CD4-positive, alpha-beta T cell (primary cell): ENCODE results near the gene FAM229B. TPM values are rescaled to one million over a fixed set of nuclear protein-coding genes. Genes with fewer than 3 reads are reported as not detected.

Experiments used
- ATAC-seq: fragments of 200-7000 bp; cut with Tn5 transposase; one replicate; pipeline ENCODE4 v1.10.0; 2022; ENCODE audit warnings: mild to moderate bottlenecking; ENCODE audit not compliant: poor library complexity
- CTCF ChIA-PET: fragments of 350-600 bp; sonication (Branson Sonifier 250); formaldehyde crosslinking; loops from one replicate; lab custom pipeline; 2021; ENCODE audit warnings: antibody characterized with exemption, inconsistent platforms; lab: Charles Lee
- POLR2A ChIA-PET: fragments of 350-600 bp; sonication (Branson Sonifier 250); formaldehyde crosslinking; loops from one replicate; lab custom pipeline; 2021; ENCODE audit warnings: antibody characterized with exemption, inconsistent platforms; lab: Charles Lee
- DNase-seq, 14 experiments: peaks; one replicate each; pipeline ENCODE4 v3.0.0-alpha.2; 2013 to 2020; ENCODE audit warnings: mixed read lengths in 2 of 14
- H3K27ac ChIP-seq, 2 donors: one replicate each; pipeline versions ENCODE4 v1.5.1 to v1.7.0; 2013; ENCODE audit warnings: low read length in 2 of 2, low read depth in 1 of 2, mild to moderate bottlenecking in 1 of 2
- H3K27me3 ChIP-seq, 2 experiments: 1 replicate in 1 of 2; 2 replicates in 1 of 2; pipeline versions ENCODE4 v1.6.1 to v1.7.0; 2013; ENCODE audit warnings: low read length in 2 of 2, control low read depth in 1 of 2, mild to moderate bottlenecking in 1 of 2, moderate library complexity in 1 of 2; ENCODE audit not compliant: insufficient read depth in 2 of 2, control insufficient read depth in 1 of 2
- H3K36me3 ChIP-seq: one replicate; pipeline ENCODE4 v1.6.1; 2013; ENCODE audit warnings: low read length, control low read depth; ENCODE audit not compliant: insufficient read depth
- H3K4me1 ChIP-seq: one replicate; pipeline ENCODE4 v1.6.1; 2013; ENCODE audit warnings: low read length, control low read depth; ENCODE audit not compliant: insufficient read depth
- H3K4me3 ChIP-seq: one replicate; pipeline ENCODE4 v1.5.1; 2013; ENCODE audit warnings: mild to moderate bottlenecking, low read length, moderate library complexity
- H3K9me3 ChIP-seq, 2 experiments: 1 replicate in 1 of 2; 2 replicates in 1 of 2; pipeline versions ENCODE4 v1.6.1 to v1.7.0; 2013; ENCODE audit warnings: low read length in 2 of 2, mild to moderate bottlenecking in 2 of 2, control low read depth in 1 of 2, moderate library complexity in 1 of 2; ENCODE audit not compliant: control insufficient read depth in 1 of 2, insufficient read depth in 1 of 2
- H3K27ac Mint-ChIP-seq: one replicate; pipeline ENCODE4 v1.8.0; 2020; ENCODE audit warnings: mixed read lengths
- H3K27me3 Mint-ChIP-seq: one replicate; pipeline ENCODE4 v1.8.0; 2021; ENCODE audit warnings: mixed read lengths
- H3K36me3 Mint-ChIP-seq: one replicate; pipeline ENCODE4 v1.8.0; 2021; ENCODE audit warnings: low read depth, mixed read lengths
- H3K4me1 Mint-ChIP-seq: one replicate; pipeline ENCODE4 v1.8.0; 2021; ENCODE audit warnings: low read depth, mixed read lengths
- H3K4me3 Mint-ChIP-seq: one replicate; pipeline ENCODE4 v1.8.0; 2020; ENCODE audit warnings: mild to moderate bottlenecking, mixed read lengths
- H3K9me3 Mint-ChIP-seq: one replicate; pipeline ENCODE4 v1.8.0; 2020; ENCODE audit warnings: mixed read lengths
- CTCF ChIP-seq: fragments of 200-600 bp; IDR thresholded peaks from one replicate; pipeline ENCODE4 v1.8.0; 2022; ENCODE audit warnings: antibody characterized with exemption, mild to moderate bottlenecking
- intact Hi-C, 2 experiments: fragments of 100-400 bp; cut with DNase I in 1 of 2; cut with micrococcal nuclease in 1 of 2; formaldehyde crosslinking; loops; one replicate each; pipeline versions ENCODE4 v1.15.1 to v1.9.0; 2023 to 2025; cut with DNase I, micrococcal nuclease
- total RNA-seq, 174 experiments: library from RNA in 2 of 174; stranded (reverse) in 2 of 174; gene quantifications; one replicate each; pipeline ENCODE4 v1.2.3 and lab custom pipeline; 2021 to 2026

FAM229B gene
- total RNA-seq, 2 experiments from 2014 or later: 3.6 to 4.4 TPM

DNA sequence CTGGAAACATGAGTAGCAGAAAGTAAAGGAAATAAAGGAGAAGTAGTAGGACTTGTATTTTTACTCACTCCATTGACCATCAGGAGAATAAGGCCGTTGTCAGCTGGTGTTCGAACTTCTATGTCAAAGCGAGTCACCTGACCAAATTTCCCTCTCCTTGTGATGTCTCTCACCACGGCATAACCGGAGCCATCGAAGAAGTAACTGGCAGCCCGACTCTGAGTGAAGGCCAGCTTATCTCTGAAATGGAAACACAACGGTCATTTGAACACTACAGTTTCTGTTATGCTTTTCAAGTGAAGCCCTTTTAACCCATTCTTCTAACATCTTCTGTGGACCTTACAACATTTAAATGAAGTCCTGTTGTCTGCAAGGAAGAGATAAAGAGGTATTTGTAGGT, 51.7 kb downstream of the FAM229B start:
- no peaks in the 10 kb centered on the region for H3K4me1 Mint-ChIP-seq
- H3K27me3 Mint-ChIP-seq: peaks cover 5% of the 10 kb centered on the region
- Histone ChIP-seq H3K27ac (no peak overlapping the region), H3K9me3 (no peaks in the 10 kb centered on the region), H3K4me3 (no peak overlapping the region), H3K4me1 (no peaks in the 10 kb centered on the region), H3K36me3 (no peaks in the 10 kb centered on the region), H3K27me3 (no peaks in the 10 kb centered on the region)
- no peak overlapping the region for H3K4me3 Mint-ChIP-seq
- H3K36me3 Mint-ChIP-seq: no peaks in the 10 kb centered on the region
- no peak for TF ChIP-seq CTCF
- ChIA-PET POLR2A (no interaction called here), CTCF (interaction anchor here (1.1 kb wide), 1 partner anchor 25 kb away, joined by 4 read pairs; no protein-coding TSS in a partner anchor)
- ATAC-seq (no peak), DNase-seq (no peak)
- no peak overlapping the region for H3K27ac Mint-ChIP-seq
- H3K9me3 Mint-ChIP-seq: no peaks in the 10 kb centered on the region
- intact Hi-C loops: no loop called here

GRCh38 chr6:112141707-112142106, 54.3 kb downstream of the FAM229B start:
- H3K4me1 Mint-ChIP-seq: no peaks in the 10 kb centered on the region
- H3K36me3 Mint-ChIP-seq: no peaks in the 10 kb centered on the region
- Histone ChIP-seq H3K4me3 (no peak overlapping the region), H3K9me3 (no peaks in the 10 kb centered on the region), H3K36me3 (no peaks in the 10 kb centered on the region), H3K27ac (no peak overlapping the region), H3K4me1 (no peaks in the 10 kb centered on the region), H3K27me3 (no peaks in the 10 kb centered on the region)
- ChIA-PET POLR2A (no interaction called here), CTCF (no interaction called here)
- H3K9me3 Mint-ChIP-seq: no peaks in the 10 kb centered on the region
- peaks cover 5% of the 10 kb centered on the region for H3K27me3 Mint-ChIP-seq
- H3K27ac Mint-ChIP-seq: no peak overlapping the region
- TF ChIP-seq CTCF: no peak
- intact Hi-C loops: no loop called here
- ATAC-seq (no peak), DNase-seq (no peak)
- H3K4me3 Mint-ChIP-seq: no peak overlapping the region

DNA sequence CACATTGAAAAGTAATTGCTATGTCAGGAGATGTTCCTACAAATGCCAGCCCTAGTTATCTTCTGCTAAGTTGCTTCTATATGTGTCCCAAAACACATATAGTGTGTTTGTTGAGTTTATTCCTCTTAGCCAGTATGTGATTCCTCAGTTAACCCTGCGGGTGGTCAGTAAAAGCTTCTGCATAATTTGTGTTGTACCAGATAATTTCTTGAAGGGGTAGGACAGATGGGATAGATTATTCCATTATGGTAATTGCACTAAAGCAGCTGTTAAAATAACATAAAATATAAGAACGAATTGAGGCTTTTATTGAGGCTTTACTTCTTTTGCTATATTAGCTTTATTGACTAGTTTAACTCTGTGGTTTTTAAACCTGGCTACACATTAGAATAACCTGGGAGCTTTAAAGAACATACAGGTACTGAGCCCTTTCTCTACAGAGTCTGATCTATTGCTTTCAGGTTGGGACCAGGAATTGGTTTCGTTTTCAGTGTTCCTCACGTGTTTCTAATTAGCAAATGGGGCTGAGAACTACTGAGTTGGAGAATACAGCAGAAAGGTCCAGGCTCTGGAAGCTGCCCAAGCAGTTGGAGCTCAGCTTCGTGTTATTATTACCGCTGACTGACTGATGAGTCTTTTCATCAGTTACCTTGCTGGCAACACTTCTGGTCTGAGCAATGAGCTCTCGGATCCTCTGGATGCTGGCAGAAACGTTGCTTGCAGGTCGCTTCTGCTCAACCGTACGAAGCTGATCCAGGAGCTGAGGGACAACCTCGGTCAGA, 56.9 kb downstream of the FAM229B start:
- Mint-ChIP-seq H3K9me3 (no peaks in the 10 kb centered on the region), H3K27ac (no peak overlapping the region), H3K36me3 (no peaks in the 10 kb centered on the region), H3K4me1 (no peaks in the 10 kb centered on the region), H3K4me3 (no peak overlapping the region), H3K27me3 (peaks cover 5% of the 10 kb centered on the region)
- DNase-seq: peak in 1 of 14 experiments; percentile 11
- Histone ChIP-seq H3K36me3 (no peaks in the 10 kb centered on the region), H3K9me3 (no peaks in the 10 kb centered on the region), H3K4me1 (no peaks in the 10 kb centered on the region), H3K27ac (no peak overlapping the region), H3K27me3 (no peaks in the 10 kb centered on the region), H3K4me3 (no peak overlapping the region)
- CTCF ChIA-PET: interaction anchor here (1.1 kb wide), 1 partner anchor 58 kb away, joined by 4 read pairs; the partner anchor contains the start of gene TUBE1
- intact Hi-C loops: no loop called here
- no peak for TF ChIP-seq CTCF
- ATAC-seq: no peak
- POLR2A ChIA-PET: no interaction called here
